ENCODE measurements around the gene RNF224. TPM values are rescaled to one million over a fixed set of nuclear protein-coding genes. Genes with fewer than 3 reads are reported as not detected.
A peak's percentile ranks its signal among the peaks of the same experiment; 100 is the strongest.

RNF224 gene
- total RNA-seq, 1 experiment from 2014 or later: 0.30 TPM

GRCh38 chr9:137251194-137251461 is 23.8 kb downstream of the RNF224 start, which contains the start of gene STPG3 (continued):
- TF ChIP-seq TCF7L2 (IDR thresholded peaks at IDR 0.05; ENCODE audit: borderline replicate concordance, extremely low read depth, insufficient read depth, insufficient read length): no peak
- no peak for TF ChIP-seq CTCF (IDR thresholded peaks at IDR 0.05 in 2 of 3, conservative IDR thresholded peaks at IDR 0.05 in 1 of 3; ENCODE audit: borderline replicate concordance in 1 of 3, insufficient read depth in 1 of 3, low read depth in 2 of 3, low read length in 2 of 3)
- no peak for TF ChIP-seq POLR2AphosphoS5 (IDR thresholded peaks at IDR 0.05; ENCODE audit: low read depth, low read length)
- TF ChIP-seq CEBPB (IDR thresholded peaks at IDR 0.05; ENCODE audit: low read depth): no peak
- no peak for TF ChIP-seq RAD21 (IDR thresholded peaks at IDR 0.05; ENCODE audit: low read depth)

- POLR2A ChIA-PET: interaction anchor here (0.9 to 5.9 kb wide), 2 partner anchors 9 to 11 kb away, joined by 3 to 39 read pairs; partner anchors contain the start of gene TUBB4B
- peaks cover 21 to 39% of the 10 kb centered on the region in 2 experiments for H3K4me1 ChIP-seq (ENCODE audit: control insufficient read depth in 1 of 2, insufficient read depth in 2 of 2, low read length in 2 of 2)
- H3K4me2 ChIP-seq (ENCODE audit: low read length): no peak overlapping the region
- H3K79me2 ChIP-seq (ENCODE audit: insufficient read depth, low read length): peaks cover 15% of the 10 kb centered on the region
- H3K9me3 ChIP-seq (ENCODE audit: control insufficient read depth in 1 of 2, insufficient read depth in 1 of 2, low read depth in 1 of 2, low read length in 2 of 2): no peaks in the 10 kb centered on the region
- no TSS peak for BruUV-seq (replicated peaks)
- no peak overlapping the region for H3K9ac ChIP-seq (ENCODE audit: low read length)
- no peak for DNase-seq (ENCODE audit: low read depth, low spot score)
- H3K27me3 ChIP-seq (ENCODE audit: insufficient read depth, low read length): no peaks in the 10 kb centered on the region
- H3K36me3 ChIP-seq (ENCODE audit: control insufficient read depth in 1 of 2, insufficient read depth in 2 of 2, low read length in 2 of 2): peaks cover 0 to 8% of the 10 kb centered on the region in 2 experiments; a peak in 2 of 4 replicates
- CTCF ChIA-PET: no interaction called here
- intact Hi-C loops (cut with micrococcal nuclease): no loop called here
- no peak for ATAC-seq
- peak overlapping the region; percentile 29; the same call in 1 of the 2 replicates for H3K27ac ChIP-seq (ENCODE audit: low read depth, low read length)
- H4K20me1 ChIP-seq (ENCODE audit: insufficient read depth): no peaks in the 10 kb centered on the region
- no peak overlapping the region for H2AFZ ChIP-seq (ENCODE audit: low read depth, low read length, poor library complexity, severe bottlenecking)
- RAD21 ChIA-PET (ENCODE audit: low non-redundant PET in 1 of 2, low total read pairs in 2 of 2, uncharacterized antibody in 2 of 2, unreplicated experiment in 2 of 2): no interaction called here
- H3K4me3 ChIP-seq (replicated peaks in 1 of 2; ENCODE audit: low read depth in 1 of 2, low read length in 2 of 2): no peak overlapping the region
- H3K9me2 ChIP-seq (ENCODE audit: insufficient read depth): no peaks in the 10 kb centered on the region
- TF ChIP-seq YY1 (IDR thresholded peaks at IDR 0.05; ENCODE audit: extremely low read depth, insufficient replicate concordance, low read depth, low read length) (no peak), JUND (IDR thresholded peaks at IDR 0.05) (no peak), TCF7L2 (IDR thresholded peaks at IDR 0.05; ENCODE audit: borderline replicate concordance, extremely low read depth, insufficient read depth, insufficient read length) (no peak), SRF (IDR thresholded peaks at IDR 0.05; ENCODE audit: low read depth) (no peak), CTCF (IDR thresholded peaks at IDR 0.05 in 2 of 3, conservative IDR thresholded peaks at IDR 0.05 in 1 of 3; ENCODE audit: borderline replicate concordance in 1 of 3, insufficient read depth in 1 of 3, low read depth in 2 of 3, low read length in 2 of 3) (no peak), POLR2AphosphoS5 (IDR thresholded peaks at IDR 0.05; ENCODE audit: low read depth, low read length) (no peak), EZH2 (IDR thresholded peaks at IDR 0.05) (no peak), ATF3 (IDR thresholded peaks at IDR 0.05) (no peak), ZFX (IDR thresholded peaks at IDR 0.05) (no peak), ZBTB33 (IDR thresholded peaks at IDR 0.05; ENCODE audit: extremely low read depth, insufficient replicate concordance, low read length) (no peak), CEBPB (IDR thresholded peaks at IDR 0.05; ENCODE audit: low read depth) (no peak), SIN3A (IDR thresholded peaks at IDR 0.05; ENCODE audit: low read depth) (no peak), POLR2A (IDR thresholded peaks at IDR 0.05; ENCODE audit: borderline replicate concordance, extremely low read depth, insufficient read depth, insufficient read length) (no peak), ZNF274 (IDR thresholded peaks at IDR 0.05; ENCODE audit: low read depth, low read length) (no peak), SP1 (IDR thresholded peaks at IDR 0.05; ENCODE audit: low read depth) (no peak)
Measured at GRCh38 chr9:137251490-137252268, 24.4 kb downstream of the RNF224 start.

Data from HCT116 (cell line).